A549 (cell line): Measurements from ENCODE around the gene PRSS58. TPM values are rescaled to one million over a fixed set of nuclear protein-coding genes. Genes with fewer than 3 reads are reported as not detected.

ENCODE experiments used
- ATAC-seq, 2 experiments: fragments of 200-7000 bp in 1 of 2; fragments of >200 bp in 1 of 2; cut with Nextera tagmentation in 1 of 2; cut with Tn5 transposase in 1 of 2; 3 replicates each; pipeline versions ENCODE4 v1.8.0 to v1.9.1; 2018 to 2020; ENCODE audit warnings: mild to moderate bottlenecking in 1 of 2, moderate library complexity in 1 of 2
- CTCF ChIA-PET: fragments of 300-600 bp; sonication (Branson Sonifier 250); formaldehyde crosslinking; extraction: SDS; loops from one replicate; lab custom pipeline; 2021; ENCODE audit warnings: antibody characterized with exemption, inconsistent platforms; lab: Yijun Ruan, JAX
- POLR2A ChIA-PET: fragments of 350-600 bp; formaldehyde crosslinking; extraction: SDS; loops from one replicate; lab custom pipeline; 2021; ENCODE audit warnings: antibody characterized with exemption, inconsistent platforms; lab: Yijun Ruan, JAX
- DNase-seq, 2 experiments: peaks; one replicate each; pipeline versions ENCODE4 v3.0.0 to v3.0.0-alpha.2; 2011 to 2016; ENCODE audit warnings: low read depth in 1 of 2, low spot score in 1 of 2
- FAIRE-seq: peaks from 2 replicates; lab custom pipeline; 2011; peaks lifted over from hg19 to GRCh38; lab: Jason Lieb, UNC
- H3K27ac ChIP-seq, 2 experiments: fragments of >200 bp; sonication (Bioruptor Twin); formaldehyde crosslinking; 3 replicates each; pipeline ENCODE4 v1.5.1; 2016 to 2017
- H3K4me1 ChIP-seq: fragments of >200 bp; sonication (Bioruptor Twin); formaldehyde crosslinking; 3 replicates; pipeline ENCODE4 v1.6.1; 2016
- H3K4me2 ChIP-seq: fragments of >200 bp; sonication (Bioruptor Twin); formaldehyde crosslinking; 3 replicates; pipeline ENCODE4 v1.6.1; 2016
- H3K4me3 ChIP-seq: fragments of >200 bp; sonication (Bioruptor Twin); formaldehyde crosslinking; 3 replicates; pipeline ENCODE4 v1.5.1; 2016
- H3K9me3 ChIP-seq: fragments of >200 bp; sonication (Bioruptor Twin); formaldehyde crosslinking; 3 replicates; pipeline ENCODE4 v1.6.1; 2016
- BCL3 ChIP-seq: fragments of >200 bp; sonication (Bioruptor Twin); formaldehyde crosslinking; IDR thresholded peaks from 3 replicates; pipeline ENCODE4 v1.6.1; 2016
- CEBPB ChIP-seq, 2 experiments: fragments of >200 bp in 1 of 2; sonication (Bioruptor Twin) in 1 of 2; formaldehyde crosslinking in 1 of 2; IDR thresholded peaks; 2 replicates each; pipeline ENCODE4 v1.6.1; 2012 to 2016
- CHD4 ChIP-seq: fragments of 200-600 bp; sonication (generic); IDR thresholded peaks from 2 replicates; pipeline ENCODE4 v1.6.1; 2016; ENCODE audit warnings: antibody characterized with exemption, mild to moderate bottlenecking, borderline replicate concordance
- EHF ChIP-seq: fragments of 250-450 bp; sonication (Bioruptor Pico); IDR thresholded peaks from 2 replicates; pipeline ENCODE4 v1.5.0; 2020; ENCODE audit warnings: mild to moderate bottlenecking
- ESRRA ChIP-seq: fragments of 150-350 bp; IDR thresholded peaks from 2 replicates; pipeline ENCODE4 v1.6.1; 2014; ENCODE audit warnings: mild to moderate bottlenecking, low read length, borderline replicate concordance
- FOSL2 ChIP-seq, 2 experiments: fragments of 450-650 bp in 1 of 2; fragments of >200 bp in 1 of 2; sonication (Bioruptor Twin) in 1 of 2; formaldehyde crosslinking; IDR thresholded peaks; 2 replicates each; pipeline versions ENCODE4 v1.5.0 to v1.6.1; 2016 to 2020; ENCODE audit warnings: mild to moderate bottlenecking in 1 of 2, moderate library complexity in 1 of 2
- FOXS1 ChIP-seq: fragments of 250-450 bp; sonication (Bioruptor Pico); IDR thresholded peaks from 2 replicates; pipeline ENCODE4 v1.5.0; 2020; ENCODE audit warnings: mild to moderate bottlenecking, moderate library complexity
- GATA3 ChIP-seq: IDR thresholded peaks from 2 replicates; pipeline ENCODE4 v1.6.1; 2012; ENCODE audit warnings: borderline replicate concordance
- HEYL ChIP-seq: fragments of 250-450 bp; sonication (Bioruptor Pico); IDR thresholded peaks from 2 replicates; pipeline ENCODE4 v1.8.0; 2021; ENCODE audit warnings: mild to moderate bottlenecking, moderate library complexity
- HOXA7 ChIP-seq: fragments of 250-450 bp; sonication (Bioruptor Pico); IDR thresholded peaks from 2 replicates; pipeline ENCODE4 v1.5.0; 2020; ENCODE audit warnings: mild to moderate bottlenecking, moderate library complexity
- HOXB5 ChIP-seq: fragments of 250-450 bp; sonication (Bioruptor Pico); IDR thresholded peaks from 2 replicates; pipeline ENCODE4 v1.5.0; 2020; ENCODE audit warnings: mild to moderate bottlenecking, moderate library complexity
- KDM1A ChIP-seq: fragments of 200-600 bp; sonication (generic); IDR thresholded peaks from 2 replicates; pipeline ENCODE4 v1.6.1; 2016; ENCODE audit warnings: low read depth, mild to moderate bottlenecking
- KDM5A ChIP-seq: fragments of 200-600 bp; sonication (generic); IDR thresholded peaks from 2 replicates; pipeline ENCODE4 v1.6.1; 2016; ENCODE audit warnings: antibody characterized with exemption, mild to moderate bottlenecking
- MAFK ChIP-seq: fragments of 450-650 bp; IDR thresholded peaks from 2 replicates; pipeline ENCODE4 v1.6.1; 2014; ENCODE audit not compliant: partially characterized antibody
- MYC ChIP-seq: IDR thresholded peaks from 2 replicates; pipeline ENCODE4 v1.6.1; 2012; ENCODE audit warnings: mild to moderate bottlenecking, inconsistent platforms, low read length, improper control_type of control experiment, borderline replicate concordance
- POLR2A ChIP-seq: IDR thresholded peaks from 2 replicates; pipeline ENCODE4 v1.6.1; 2012; ENCODE audit warnings: mild to moderate bottlenecking, low read length
- RAD21 ChIP-seq, 2 experiments: fragments of >200 bp in 1 of 2; sonication (Bioruptor Twin) in 1 of 2; formaldehyde crosslinking in 1 of 2; IDR thresholded peaks in 1 of 2; conservative IDR thresholded peaks in 1 of 2; 2 replicates in 1 of 2; 3 replicates in 1 of 2; pipeline ENCODE4 v1.6.1; 2012 to 2018; ENCODE audit warnings: inconsistent platforms in 1 of 2
- TFCP2L1 ChIP-seq: fragments of 250-450 bp; sonication (Bioruptor Pico); IDR thresholded peaks from 2 replicates; pipeline ENCODE4 v1.5.0; 2021; ENCODE audit warnings: mild to moderate bottlenecking
- WGBS: methylation state at CpG from one replicate; pipeline ENCODE4 v1.1.6; 2017; ENCODE audit errors: missing lambda C conversion rate; 5-methylcytosine and 5-hydroxymethylcytosine counted together
- polyA minus RNA-seq: library from RNA; depleted of rRNA, polyadenylated mRNA; stranded (reverse); fragments of >200 nt; gene quantifications from 2 replicates; pipeline ENCODE4 v1.2.3, GENCODE V29; 2011; rRNA and poly(A)+ RNA removed
- polyA plus RNA-seq, 4 experiments: library from polyadenylated mRNA; depleted of rRNA in 3 of 4; stranded (reverse); fragments of >200 nt; fragmentation: RNase III in 1 of 4; extraction: RNeasy Plus Mini Kit Qiagen cat#74134 plus additional on column Dnase treatment in 1 of 4; gene quantifications; 2 replicates in 3 of 4; 3 replicates in 1 of 4; pipeline ENCODE4 v1.2.3, GENCODE V29; 2011 to 2017
- TF ChIP-seq, protein P1 (sequence below): fragments of 250-450 bp; sonication (Bioruptor Pico); IDR thresholded peaks from 2 replicates; pipeline ENCODE4 v1.5.0; 2020; ENCODE audit warnings: low read depth, mild to moderate bottlenecking, moderate library complexity
- TF ChIP-seq, protein P2 (sequence below): fragments of >200 bp; sonication (Bioruptor Twin); formaldehyde crosslinking; IDR thresholded peaks from 3 replicates; pipeline ENCODE4 v1.5.1; 2016
- TF ChIP-seq, protein P3 (sequence below): IDR thresholded peaks from 2 replicates; pipeline ENCODE4 v1.6.1; 2012

Gene PRSS58, protein sequence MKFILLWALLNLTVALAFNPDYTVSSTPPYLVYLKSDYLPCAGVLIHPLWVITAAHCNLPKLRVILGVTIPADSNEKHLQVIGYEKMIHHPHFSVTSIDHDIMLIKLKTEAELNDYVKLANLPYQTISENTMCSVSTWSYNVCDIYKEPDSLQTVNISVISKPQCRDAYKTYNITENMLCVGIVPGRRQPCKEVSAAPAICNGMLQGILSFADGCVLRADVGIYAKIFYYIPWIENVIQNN
- polyA plus RNA-seq (2011; rRNA removed), result not detected in 2 replicates
- not detected in 2 replicates for polyA plus RNA-seq (2012; cell fraction: cytosol; rRNA removed)
- not detected in 2 replicates for polyA plus RNA-seq (2012; cell fraction: nucleus; rRNA removed)
- polyA plus RNA-seq (2017; fragmentation: RNase III; extraction: RNeasy Plus Mini Kit Qiagen cat#74134 plus additional on column Dnase treatment), result not detected in 3 replicates
- polyA minus RNA-seq, result not detected in 2 replicates

DNA sequence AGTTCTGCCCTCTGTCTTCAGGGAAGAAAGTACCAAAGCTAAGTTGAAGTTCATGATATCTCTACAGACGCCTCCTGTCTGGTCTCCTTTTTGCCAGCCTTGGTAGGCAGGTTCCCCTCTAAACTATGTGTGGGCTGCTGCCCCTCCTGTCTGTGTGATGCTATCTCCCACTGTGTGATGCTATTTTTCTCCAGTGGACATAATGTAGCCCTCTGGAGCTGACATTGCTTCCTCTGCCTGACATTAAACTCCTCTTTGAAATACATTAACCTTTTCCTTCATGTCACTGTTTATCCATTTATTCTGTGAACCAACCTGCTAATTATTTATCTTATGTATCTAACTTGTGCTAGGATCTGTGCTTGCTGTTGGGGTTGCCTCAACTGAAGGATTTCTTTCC, at the start of gene PRSS58:
Gene PRSS58, minus strand, starts transcription at position 101 of the 400 bp plus-strand sequence. CDS start 351 bp downstream, outside the sequence.
- ChIA-PET CTCF (interaction anchor here (1.0 kb wide), 1 partner anchor 12 kb away, joined by 3 read pairs; no protein-coding TSS in a partner anchor), POLR2A (no interaction called here)
- Histone ChIP-seq H3K4me1 (no peaks in the 10 kb centered on the region), H3K4me2 (no peak within 1 kb of the TSS), H3K9me3 (no peaks in the 10 kb centered on the region), H3K27ac (no peak within 1 kb of the TSS), H3K4me3 (no peak within 1 kb of the TSS)
- 17% methylated on average over 1 of the region's 1 CpG for WGBS
- FAIRE-seq (no peak), DNase-seq (no peak), ATAC-seq (no peak)
- no peak for TF ChIP-seq FOSL2 (IDR thresholded peaks at IDR 0.05)
- no peak for TF ChIP-seq FOSL2 (CRISPR knock-in tag; IDR thresholded peaks at IDR 0.05)
- TF ChIP-seq, protein P1, sequence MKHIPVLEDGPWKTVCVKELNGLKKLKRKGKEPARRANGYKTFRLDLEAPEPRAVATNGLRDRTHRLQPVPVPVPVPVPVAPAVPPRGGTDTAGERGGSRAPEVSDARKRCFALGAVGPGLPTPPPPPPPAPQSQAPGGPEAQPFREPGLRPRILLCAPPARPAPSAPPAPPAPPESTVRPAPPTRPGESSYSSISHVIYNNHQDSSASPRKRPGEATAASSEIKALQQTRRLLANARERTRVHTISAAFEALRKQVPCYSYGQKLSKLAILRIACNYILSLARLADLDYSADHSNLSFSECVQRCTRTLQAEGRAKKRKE (CRISPR knock-in tag), result no peak
- TF ChIP-seq ESRRA, result no peak
- TF ChIP-seq KDM1A, result no peak
- no peak for TF ChIP-seq TFCP2L1
- TF ChIP-seq MAFK, result no peak
- TF ChIP-seq HEYL (CRISPR knock-in tag), result no peak
- TF ChIP-seq RAD21 (conservative IDR thresholded peaks at IDR 0.05 in 1 of 2, IDR thresholded peaks at IDR 0.05 in 1 of 2), result no peak
- no peak for TF ChIP-seq BCL3
- TF ChIP-seq, protein P2, sequence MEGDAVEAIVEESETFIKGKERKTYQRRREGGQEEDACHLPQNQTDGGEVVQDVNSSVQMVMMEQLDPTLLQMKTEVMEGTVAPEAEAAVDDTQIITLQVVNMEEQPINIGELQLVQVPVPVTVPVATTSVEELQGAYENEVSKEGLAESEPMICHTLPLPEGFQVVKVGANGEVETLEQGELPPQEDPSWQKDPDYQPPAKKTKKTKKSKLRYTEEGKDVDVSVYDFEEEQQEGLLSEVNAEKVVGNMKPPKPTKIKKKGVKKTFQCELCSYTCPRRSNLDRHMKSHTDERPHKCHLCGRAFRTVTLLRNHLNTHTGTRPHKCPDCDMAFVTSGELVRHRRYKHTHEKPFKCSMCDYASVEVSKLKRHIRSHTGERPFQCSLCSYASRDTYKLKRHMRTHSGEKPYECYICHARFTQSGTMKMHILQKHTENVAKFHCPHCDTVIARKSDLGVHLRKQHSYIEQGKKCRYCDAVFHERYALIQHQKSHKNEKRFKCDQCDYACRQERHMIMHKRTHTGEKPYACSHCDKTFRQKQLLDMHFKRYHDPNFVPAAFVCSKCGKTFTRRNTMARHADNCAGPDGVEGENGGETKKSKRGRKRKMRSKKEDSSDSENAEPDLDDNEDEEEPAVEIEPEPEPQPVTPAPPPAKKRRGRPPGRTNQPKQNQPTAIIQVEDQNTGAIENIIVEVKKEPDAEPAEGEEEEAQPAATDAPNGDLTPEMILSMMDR, result no peak
- TF ChIP-seq KDM5A, result no peak
- TF ChIP-seq, protein P3, sequence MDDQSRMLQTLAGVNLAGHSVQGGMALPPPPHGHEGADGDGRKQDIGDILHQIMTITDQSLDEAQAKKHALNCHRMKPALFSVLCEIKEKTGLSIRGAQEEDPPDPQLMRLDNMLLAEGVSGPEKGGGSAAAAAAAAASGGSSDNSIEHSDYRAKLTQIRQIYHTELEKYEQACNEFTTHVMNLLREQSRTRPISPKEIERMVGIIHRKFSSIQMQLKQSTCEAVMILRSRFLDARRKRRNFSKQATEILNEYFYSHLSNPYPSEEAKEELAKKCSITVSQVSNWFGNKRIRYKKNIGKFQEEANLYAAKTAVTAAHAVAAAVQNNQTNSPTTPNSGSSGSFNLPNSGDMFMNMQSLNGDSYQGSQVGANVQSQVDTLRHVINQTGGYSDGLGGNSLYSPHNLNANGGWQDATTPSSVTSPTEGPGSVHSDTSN, result no peak

DNA sequence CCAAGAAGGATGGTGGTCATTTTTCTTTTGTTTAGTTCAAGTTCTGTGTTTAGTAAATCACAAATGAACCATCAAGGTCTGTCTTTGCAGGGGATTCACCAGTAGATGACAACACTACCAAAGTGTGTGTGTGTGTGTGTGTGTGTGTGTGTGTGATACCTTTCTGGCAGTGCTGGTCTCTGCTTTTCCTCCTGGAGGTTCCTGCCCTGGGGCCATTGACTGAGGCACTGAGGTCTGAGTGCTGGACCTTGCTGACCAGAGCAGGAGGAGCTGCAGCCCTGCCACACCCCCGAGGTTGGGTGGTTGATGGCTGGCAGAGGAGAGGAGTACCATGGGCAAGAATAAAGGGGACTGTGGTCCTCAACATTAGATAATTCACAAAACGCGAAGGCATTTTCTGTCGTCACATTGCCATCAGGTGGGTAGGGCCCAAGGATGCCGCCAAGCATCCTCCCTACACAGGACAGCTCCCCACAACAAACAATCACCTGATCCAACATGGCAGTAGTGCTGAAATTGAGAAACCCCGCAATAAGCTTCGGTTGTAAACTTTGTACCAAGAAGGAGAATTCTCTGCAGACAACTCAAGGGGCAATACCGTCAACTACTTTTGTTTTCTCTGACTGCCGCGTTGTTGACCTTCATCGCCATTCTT, 49.5 kb upstream of the PRSS58 start:
- WGBS, result 54% methylated on average over 11 of the region's 11 CpGs
- H3K27ac ChIP-seq, result no peak overlapping the region
- no peak overlapping the region for H3K4me3 ChIP-seq
- H3K4me2 ChIP-seq, result no peak overlapping the region
- FAIRE-seq, result no peak
- ChIA-PET CTCF (no interaction called here), POLR2A (no interaction called here)
- DNase-seq, result no peak
- H3K4me1 ChIP-seq, result no peaks in the 10 kb centered on the region
- TF ChIP-seq HOXA7 (CRISPR knock-in tag), result no peak
- TF ChIP-seq HOXB5 (CRISPR knock-in tag), result no peak
- TF ChIP-seq TFCP2L1, result no peak
- no peak for TF ChIP-seq RAD21 (conservative IDR thresholded peaks at IDR 0.05 in 1 of 2, IDR thresholded peaks at IDR 0.05 in 1 of 2)
- TF ChIP-seq, protein P3, result no peak
- no peak for TF ChIP-seq FOXS1
- no peak for TF ChIP-seq POLR2A
- no peak for TF ChIP-seq CHD4
- TF ChIP-seq CEBPB (IDR thresholded peaks at IDR 0.05), result no peak
- TF ChIP-seq EHF (CRISPR knock-in tag), result no peak
- TF ChIP-seq MAFK, result no peak
- no peak for TF ChIP-seq GATA3
- TF ChIP-seq MYC, result no peak
- ATAC-seq, result no peak
- no peaks in the 10 kb centered on the region for H3K9me3 ChIP-seq
